ENCODE measurements around the gene DCBLD1.

The DCBLD1 gene

DNA sequence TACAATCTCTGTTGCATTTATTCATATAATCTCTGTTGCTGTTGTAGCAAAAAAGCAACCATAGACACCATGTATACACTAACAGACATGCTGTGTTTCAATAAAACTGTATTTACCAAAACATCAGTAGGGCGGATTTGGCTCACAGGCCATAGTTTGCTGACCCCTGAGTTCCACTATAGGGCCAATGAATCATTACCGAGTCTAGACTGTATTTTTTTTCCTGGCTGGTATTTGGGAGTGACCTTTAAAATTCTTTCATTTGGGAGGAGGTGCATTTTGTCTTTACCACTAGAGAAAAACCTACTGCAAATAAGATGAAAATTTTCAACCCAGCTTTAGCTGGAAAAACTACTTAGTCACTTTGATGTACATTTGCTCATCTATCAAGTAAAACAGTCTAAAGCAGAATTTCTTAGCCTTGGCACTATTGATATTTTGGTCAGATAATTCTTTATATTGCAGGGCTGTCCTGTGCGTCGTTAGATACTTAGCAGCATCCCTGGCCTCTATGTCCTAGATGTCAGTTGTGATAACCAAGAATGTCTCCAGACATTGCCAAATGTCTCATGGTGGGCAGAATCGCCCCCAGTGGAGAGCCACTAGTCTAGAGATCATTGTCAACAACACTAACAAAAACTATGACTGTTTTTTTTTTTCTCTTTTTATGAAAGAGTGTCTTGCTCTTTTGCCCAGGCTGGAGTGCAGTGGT lies 39.5 kb downstream of the DCBLD1 start:
- H3K4me3 ChIP-seq (ENCODE audit: low read depth, low read length) = no peak overlapping the region

DNA sequence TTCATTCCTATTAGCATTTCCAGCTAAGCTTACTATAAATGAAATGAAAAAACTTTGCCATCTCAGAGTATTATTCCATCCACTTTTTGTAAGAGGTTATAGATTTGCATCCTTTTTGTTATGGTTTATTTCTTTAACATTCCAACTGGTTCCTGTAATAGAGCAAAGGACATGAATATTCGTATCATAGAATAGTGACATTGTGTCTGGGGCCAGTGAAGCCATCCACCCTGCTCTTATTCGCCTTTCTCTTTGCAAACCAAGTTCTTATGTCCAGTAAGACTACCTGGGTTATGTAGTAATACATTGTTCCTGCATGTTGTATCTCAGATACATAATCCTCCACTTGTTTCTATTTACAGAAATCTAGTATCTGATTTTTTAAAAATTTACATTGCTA lies 43.1 kb downstream of the DCBLD1 start:
- no peak overlapping the region for H3K4me3 ChIP-seq (ENCODE audit: low read depth, low read length)

DNA sequence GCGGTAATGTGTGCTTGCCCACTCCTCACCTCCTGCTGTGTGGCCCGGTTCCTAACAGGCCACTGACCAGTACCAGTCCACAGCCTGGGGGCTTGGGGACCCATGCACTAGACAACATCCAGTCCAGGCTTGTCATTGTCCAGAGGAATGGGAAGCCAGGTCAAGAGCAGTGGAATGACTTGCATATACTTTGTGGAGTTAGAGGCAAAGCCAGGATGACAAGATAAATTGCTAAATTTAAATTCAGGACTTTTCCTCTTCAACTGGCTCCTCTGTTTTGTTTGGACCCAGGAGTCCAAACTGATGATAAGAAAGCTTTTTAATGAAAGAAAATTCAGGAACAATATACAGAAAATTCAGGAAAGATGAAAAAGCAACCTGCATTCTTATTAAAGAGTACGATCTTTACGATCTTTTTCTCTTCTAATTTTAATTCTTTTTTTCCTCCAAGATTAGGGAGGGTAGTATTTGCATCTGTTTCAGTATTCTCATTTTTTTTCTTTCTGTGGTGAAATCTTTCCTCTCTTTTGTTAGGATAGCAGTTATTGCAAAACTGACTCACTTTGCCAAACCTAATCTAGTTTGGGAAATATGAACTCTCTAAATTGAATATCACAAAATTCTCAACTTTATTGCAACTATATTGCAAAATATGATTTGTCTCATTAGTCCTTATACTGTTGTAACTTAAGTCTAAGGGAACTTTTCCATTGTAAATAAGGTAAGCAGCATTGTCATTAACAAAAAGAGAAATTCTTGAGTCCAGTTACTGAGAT lies 48.2 kb downstream of the DCBLD1 start:
- no peak overlapping the region for H3K4me3 ChIP-seq (ENCODE audit: low read depth, low read length)

DNA sequence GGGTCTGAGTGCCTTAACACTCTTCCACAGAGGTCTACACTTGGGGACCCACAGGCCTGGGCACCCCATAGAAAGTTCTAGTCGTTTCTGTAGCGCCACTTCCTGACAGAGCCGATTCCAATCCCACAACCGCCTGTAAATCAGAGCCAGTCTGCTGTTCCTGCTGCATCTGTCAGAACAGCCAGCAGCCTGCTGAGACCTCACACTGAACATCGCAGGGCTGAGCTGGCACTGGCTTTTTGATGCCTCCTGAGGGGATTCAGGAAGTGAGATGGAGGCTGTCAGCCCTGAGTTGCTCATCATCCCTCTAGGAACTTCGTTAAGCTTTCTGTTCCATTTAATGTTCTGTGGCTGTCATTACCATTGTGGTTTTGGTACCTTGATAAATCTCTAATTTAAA lies 48.9 kb downstream of the DCBLD1 start:
- H3K4me3 ChIP-seq (ENCODE audit: low read depth, low read length) = no peak overlapping the region

DNA sequence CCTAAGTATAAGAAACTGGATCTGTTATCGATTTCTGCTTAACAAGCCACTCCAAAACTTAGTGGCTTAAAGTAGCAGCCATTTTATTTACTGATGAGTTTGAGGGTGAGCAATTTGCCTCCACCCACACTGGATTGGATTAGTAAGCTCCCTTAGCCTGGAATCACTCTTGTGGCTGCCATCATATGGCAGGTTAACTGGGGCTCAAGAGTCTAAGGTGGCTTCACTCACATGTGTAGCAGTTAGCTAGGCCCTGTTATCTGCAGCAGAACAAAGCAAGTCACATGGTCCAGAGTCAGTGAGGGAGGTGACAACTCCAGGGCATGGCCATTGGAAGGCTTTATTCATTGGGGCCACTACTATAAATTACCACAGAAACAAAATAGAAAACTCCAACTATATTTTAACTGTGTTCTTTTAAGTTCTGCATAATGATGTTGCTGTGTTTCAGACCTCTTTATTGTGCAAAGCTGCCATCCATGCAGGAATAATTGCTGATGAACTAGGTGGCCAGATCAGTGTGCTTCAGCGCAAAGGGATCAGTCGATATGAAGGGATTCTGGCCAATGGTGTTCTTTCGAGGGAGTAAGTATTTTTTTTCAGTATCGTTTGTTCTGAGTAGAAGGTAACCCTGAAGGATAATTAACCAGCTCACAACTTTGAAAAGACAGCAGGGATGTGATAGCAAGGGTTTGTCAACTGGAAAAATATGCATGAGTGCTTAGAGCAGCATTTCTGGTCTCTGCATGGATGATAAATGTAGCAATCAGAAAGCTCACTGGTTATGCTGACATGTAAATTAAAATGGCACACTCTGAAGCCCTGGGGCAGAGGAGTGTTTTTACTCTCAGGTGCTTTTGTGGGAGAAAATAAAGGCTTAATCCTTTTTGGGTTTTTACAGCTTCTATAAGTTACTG lies 49.6 kb downstream of the DCBLD1 start:
- no peak overlapping the region for H3K4me3 ChIP-seq (ENCODE audit: low read depth, low read length)

DNA sequence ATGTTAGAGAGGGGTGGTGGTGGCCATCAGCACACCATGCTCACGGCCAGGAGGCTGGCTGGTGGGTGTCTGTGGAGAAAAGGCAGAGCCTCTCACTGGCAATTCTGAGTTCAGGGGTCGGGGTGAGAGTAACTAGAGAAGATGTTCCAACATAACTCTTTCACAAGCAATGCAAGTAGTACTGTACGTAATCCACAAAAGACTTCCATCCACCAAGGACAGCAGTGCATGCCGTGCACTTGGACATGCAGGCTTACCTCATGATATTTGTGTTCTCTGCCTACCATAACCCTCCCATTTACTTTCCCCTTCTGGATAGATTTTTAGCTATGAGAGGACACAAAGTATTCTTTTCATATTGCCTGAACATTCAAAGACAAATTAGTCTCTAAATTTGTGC lies 51.3 kb downstream of the DCBLD1 start:
- no peak overlapping the region for H3K4me3 ChIP-seq (ENCODE audit: low read depth, low read length)

DNA sequence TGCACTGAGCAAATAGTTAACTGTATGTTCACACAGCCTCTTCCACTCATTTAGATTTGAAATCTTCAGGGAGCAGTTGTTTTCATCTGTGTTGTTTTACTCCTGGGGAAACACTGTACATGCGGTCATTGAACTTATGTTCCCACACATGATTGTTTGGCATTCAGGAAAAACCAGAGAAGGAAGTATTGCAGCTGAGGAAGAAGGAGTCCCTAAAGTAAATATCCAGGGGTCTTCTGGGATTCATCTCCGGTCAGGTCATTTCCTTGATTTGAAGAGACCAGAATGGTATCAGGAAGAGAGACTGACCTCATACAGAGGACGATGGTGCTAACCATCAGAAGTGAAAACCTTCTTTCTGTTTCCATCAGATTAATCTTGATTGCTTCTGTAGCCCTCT lies 52.5 kb downstream of the DCBLD1 start:
- no peak overlapping the region for H3K4me3 ChIP-seq (ENCODE audit: low read depth, low read length)

DNA sequence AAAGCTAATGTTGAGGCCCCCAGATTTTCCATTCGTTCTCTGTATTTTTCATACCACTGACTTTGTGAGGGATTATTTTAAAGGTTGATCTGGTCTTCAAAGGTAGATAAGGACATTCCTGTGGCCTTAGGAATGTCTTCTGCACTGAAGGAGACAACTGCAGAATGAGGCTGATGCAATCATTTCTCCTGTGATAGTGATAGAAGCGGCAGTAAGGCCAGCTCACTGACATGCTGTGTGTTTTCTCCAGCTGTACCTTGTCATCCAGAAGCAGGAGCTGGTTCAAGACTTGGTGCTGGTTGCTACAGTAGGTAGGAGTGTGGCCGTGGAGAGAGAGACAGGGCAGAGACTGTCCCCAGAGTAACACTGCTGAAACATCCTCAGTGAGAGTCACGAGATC lies 53.8 kb downstream of the DCBLD1 start:
- no peak overlapping the region for H3K4me3 ChIP-seq (ENCODE audit: low read depth, low read length)

DNA sequence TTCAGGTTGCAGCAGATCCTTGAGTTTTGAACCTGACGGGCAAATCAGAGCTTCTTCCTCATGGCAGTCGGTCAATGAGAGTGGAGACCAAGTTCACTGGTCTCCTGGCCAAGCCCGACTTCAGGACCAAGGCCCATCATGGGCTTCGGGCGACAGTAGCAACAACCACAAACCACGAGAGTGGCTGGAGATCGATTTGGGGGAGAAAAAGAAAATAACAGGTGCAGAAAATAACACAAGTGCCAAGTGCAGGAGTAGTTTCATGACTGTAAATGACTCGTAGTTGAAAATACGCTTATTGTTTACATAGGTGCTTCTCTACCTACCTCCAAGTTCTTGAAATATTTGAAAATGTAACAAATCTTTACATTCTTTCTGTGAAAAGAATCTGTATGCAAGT lies 56.1 kb downstream of the DCBLD1 start:
- no peak overlapping the region for H3K4me3 ChIP-seq (ENCODE audit: low read depth, low read length)

DNA sequence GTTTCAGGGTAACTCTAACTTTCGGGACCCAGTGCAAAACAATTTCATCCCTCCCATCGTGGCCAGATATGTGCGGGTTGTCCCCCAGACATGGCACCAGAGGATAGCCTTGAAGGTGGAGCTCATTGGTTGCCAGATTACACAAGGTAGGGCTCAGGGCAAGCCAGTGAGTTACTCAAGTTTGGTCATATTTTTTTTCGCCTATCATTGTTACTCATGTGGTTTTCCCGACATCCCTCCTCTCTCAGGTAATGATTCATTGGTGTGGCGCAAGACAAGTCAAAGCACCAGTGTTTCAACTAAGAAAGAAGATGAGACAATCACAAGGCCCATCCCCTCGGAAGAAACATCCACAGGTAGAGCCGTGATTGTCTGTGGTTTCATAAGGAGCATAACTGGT lies 58.2 kb downstream of the DCBLD1 start:
- no peak overlapping the region for H3K4me3 ChIP-seq (ENCODE audit: low read depth, low read length)

DNA sequence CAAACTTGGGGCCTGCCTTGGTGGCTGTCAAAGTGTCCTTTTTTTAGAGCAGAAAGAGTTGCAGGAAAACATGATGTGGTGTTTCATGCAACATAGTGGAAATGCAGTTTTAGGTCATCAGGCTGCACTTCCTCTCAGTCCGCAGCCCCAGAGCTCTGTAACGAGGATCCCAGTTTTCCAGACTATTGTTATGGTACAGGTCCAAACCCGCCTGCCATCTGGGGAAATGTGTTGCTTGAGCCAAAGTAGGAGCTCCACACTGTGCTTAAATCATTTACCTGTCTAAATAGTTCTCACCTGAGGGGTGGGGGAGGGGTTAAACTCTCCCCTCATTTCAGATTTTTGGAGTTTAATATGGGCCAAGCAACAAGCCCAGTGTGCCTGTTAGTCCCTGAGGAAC lies 60.0 kb downstream of the DCBLD1 start:
- H3K4me3 ChIP-seq (ENCODE audit: low read depth, low read length) = no peak overlapping the region

DNA sequence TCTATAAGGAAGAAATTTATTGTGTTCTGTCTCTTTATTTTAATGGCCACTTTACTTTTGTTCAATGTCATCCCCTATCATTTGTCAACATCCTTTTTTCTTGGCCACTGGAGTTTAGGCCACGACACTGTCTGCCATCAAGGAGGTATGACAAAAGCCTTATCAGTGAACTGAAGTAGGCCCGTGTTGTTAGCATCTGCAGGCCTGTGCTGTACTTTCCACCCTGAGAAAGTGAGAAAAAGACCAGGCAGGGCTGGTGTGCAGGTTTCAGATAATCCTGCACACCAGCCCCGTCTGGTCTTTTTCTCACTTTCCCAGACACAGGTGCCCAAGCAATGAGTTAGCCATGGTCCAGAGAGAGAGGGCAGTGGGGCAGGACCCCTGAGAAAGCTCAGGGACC lies 62.2 kb downstream of the DCBLD1 start:
- no peak overlapping the region for H3K4me3 ChIP-seq (ENCODE audit: low read depth, low read length)

DNA sequence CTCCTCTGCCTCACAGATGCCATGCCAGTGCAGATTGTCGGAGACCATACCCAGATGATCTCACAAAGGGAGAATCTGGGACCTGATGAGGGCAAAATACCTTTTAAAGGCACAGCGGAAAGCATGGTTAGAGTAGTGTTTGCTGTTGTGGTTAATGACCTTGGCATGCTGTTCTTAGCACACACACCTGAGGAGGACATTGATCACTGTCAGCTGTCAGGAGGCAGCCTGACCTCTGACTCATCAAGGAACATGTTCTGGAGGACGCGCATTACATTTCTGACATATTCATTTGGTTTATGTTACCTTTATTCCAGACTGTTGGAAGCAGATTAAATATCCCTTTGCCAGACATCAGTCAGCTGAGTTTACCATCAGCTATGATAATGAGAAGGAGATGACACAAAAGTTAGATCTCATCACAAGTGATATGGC lies 62.7 kb downstream of the DCBLD1 start:
- no peak overlapping the region for H3K4me3 ChIP-seq (ENCODE audit: low read depth, low read length)

DNA sequence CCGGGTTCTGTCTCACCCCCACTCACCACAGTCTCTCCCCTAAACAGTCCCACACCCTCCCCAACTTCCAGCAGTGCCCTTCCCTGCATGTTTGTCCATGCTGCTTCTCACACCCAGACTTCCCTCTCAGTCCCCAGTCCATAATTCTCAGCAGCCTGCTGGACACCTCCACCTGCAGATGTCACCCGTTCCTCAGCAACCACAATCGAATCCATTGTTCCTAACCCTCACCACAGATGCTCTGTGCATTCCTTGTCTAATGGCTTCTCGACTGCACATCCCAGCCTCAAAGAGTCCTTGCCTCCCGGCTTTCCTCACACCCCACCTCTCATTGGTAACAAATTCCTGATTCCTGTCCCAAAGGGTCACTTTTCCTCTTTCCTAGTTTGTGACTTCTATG lies 64.2 kb downstream of the DCBLD1 start:
- H3K4me3 ChIP-seq (ENCODE audit: low read depth, low read length) = no peak overlapping the region

DNA sequence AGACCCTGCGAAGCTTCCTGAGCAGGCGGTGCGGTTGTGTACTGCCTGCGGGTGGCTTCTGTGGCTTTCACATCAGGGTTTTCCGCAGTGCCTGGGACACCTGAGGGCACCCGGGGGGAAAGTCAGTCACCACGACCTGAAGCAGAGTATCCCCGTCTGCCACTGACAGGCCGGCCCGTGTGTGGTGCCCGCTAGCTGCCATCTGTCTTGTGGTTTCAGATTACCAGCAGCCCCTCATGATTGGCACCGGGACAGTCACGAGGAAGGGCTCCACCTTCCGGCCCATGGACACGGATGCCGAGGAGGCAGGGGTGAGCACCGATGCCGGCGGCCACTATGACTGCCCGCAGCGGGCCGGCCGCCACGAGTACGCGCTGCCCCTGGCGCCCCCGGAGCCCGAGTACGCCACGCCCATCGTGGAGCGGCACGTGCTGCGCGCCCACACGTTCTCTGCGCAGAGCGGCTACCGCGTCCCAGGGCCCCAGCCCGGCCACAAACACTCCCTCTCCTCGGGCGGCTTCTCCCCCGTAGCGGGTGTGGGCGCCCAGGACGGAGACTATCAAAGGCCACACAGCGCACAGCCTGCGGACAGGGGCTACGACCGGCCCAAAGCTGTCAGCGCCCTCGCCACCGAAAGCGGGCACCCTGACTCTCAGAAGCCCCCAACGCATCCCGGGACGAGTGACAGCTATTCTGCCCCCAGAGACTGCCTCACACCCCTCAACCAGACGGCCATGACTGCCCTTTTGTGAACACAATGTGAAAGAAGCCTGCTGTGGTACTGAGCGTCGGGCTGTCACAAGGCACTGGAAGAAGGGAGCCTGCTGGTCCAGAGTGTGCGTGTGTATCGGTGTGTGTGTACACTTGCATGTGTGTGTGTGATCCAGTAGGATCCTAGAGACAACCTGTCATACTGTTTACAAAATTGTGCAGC lies 65.5 kb downstream of the DCBLD1 start:
- no peak overlapping the region for H3K4me3 ChIP-seq (ENCODE audit: low read depth, low read length)

DNA sequence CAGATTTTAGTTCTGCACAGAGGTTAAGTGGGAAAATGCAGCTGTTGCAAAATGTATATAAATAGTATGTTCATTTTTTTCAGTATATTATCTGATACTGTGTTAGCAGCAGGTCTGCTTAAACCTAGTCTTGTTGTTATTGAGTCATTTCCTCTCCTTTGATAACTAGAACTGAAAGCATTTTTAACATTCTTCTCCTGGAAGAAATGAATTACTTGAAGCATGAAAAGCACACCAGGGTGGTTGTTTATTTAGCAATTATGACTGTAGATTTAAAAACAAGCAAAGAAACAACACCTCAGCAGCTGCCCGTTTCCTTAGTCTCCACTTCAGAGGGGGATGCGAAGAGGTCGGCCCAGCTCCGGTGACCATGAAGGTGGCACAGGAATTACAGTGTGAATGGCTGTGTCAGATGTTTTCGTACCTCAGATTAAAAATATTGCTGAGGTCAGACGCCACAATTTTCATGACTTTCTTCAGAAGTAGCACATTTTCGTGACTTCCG lies 66.4 kb downstream of the DCBLD1 start:
- no peak overlapping the region for H3K4me3 ChIP-seq (ENCODE audit: low read depth, low read length)

DNA sequence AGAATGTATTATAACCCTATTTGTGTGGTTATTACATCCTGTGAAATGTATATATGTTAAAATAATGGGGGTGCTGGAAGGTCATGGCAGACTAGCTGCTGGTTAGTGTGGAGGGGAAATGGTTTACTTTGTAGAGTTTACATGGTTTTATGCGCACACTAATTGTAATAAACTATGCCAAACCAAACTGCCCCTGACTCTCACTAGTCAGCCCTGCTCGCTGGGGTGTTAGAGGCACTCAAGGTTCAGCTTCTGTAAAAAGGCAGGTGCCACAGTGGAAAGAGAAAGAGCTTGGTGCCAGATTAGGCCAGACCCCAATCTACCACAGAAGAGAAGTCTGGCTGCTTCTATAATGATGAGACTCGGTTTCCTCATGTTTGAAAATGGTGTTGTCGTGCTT lies 67.1 kb downstream of the DCBLD1 start:
- no peak overlapping the region for H3K4me3 ChIP-seq (ENCODE audit: low read depth, low read length)

DNA sequence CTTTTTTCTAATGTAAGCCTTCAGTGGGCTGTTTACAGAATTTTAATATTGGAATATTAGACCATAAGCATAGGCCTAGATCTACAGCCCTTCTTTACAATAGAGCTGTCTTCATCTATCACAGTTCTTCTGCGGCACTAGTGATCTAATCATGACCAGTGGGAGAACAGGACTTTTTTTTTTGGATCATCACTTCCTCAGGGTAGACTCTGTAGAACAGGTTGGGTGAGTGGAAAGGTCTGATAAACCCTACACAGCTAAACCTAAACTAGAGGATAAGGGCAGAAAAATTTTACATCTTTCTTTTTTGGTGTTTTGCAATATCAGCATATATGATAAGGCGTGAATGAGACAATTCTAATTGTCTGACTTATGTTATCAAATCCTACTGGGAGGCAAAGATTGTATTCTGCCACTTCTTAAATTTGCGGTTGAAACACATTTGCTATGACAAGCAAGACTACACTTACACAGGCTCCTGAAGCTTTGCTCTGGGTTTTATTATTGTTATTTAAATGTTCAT lies 67.7 kb downstream of the DCBLD1 start:
- H3K4me3 ChIP-seq (ENCODE audit: low read depth, low read length) = no peak overlapping the region

DNA sequence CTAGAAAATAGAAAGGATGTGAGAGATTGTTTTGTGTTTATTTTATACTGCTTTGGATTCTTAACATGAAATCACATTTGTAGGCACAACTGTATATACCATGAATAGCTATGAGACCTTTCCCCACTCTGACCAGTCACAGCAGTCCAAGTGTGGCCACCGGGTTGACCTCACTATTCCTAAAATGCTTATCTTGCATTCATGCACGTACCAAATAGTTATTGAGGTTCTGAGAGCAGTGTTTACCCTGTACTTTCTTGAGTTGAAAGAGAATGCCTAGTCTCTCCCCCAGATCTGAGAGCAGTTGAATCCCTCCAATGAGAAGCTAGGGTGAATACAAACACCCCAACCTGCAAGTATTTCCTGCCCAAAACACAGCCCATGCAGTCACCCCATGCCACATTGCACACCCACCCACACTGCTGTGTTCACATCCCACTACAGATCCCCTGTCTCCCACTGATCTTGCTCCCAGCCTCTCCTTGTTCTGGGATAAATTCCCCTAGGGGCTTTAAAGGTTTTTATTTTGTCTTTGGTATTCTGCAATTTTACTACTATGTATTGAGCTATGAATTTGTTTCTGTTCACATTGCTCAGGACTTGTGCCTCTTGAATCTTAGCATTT lies 68.3 kb downstream of the DCBLD1 start:
- no peak overlapping the region for H3K4me3 ChIP-seq (ENCODE audit: low read depth, low read length)

DNA sequence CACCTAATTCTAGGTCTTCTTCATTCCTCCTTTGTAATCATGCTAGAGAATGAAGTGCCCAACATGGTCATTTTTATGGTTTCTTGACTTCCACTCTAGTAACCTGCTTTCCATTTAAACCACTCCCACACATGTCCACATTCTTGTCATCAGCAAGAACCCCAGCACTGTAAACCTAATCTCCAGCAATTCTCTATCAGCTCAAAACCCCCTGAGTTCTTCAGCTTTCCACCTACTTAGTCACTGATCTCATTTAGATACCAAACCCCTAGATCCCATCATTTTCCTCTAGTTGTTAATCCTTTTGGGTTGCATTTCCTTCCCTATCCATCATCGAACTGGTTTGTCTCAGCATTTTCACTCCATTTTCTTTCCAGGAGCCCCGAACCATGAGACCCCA lies 70.1 kb downstream of the DCBLD1 start:
- no peak overlapping the region for H3K4me3 ChIP-seq (ENCODE audit: low read depth, low read length)

Measured in iPS-11a (cell line).